Prostate gland (tissue), 2 donors: Measurements from ENCODE around the gene SGCD. TPM values are rescaled to one million over a fixed set of nuclear protein-coding genes. Genes with fewer than 3 reads are reported as not detected.

Experiments used
- DNase-seq: peaks from one replicate; pipeline ENCODE4 v3.0.0-alpha.2; 2019; ENCODE audit warnings: low spot score
- H3K27ac ChIP-seq, 2 donors: fragments of 200-600 bp; sonication (generic); 2 replicates each; pipeline ENCODE4 v1.5.1; 2017 to 2019
- H3K27me3 ChIP-seq: fragments of 200-600 bp; sonication (generic); replicated peaks from 2 replicates; pipeline ENCODE4 v1.5.1; 2019; ENCODE audit not compliant: insufficient read depth
- H3K36me3 ChIP-seq, 2 donors: fragments of 200-600 bp; sonication (generic); 1 replicate in 1 of 2; 2 replicates in 1 of 2; pipeline versions ENCODE4 v1.5.1 to v1.8.1; 2017 to 2019
- H3K4me1 ChIP-seq: fragments of 200-600 bp; sonication (generic); replicated peaks from 2 replicates; pipeline ENCODE4 v1.5.1; 2019
- H3K4me3 ChIP-seq, 2 donors: fragments of 200-600 bp; sonication (generic); 2 replicates each; pipeline ENCODE4 v1.5.1; 2017 to 2019
- H3K9me3 ChIP-seq: fragments of 200-600 bp; sonication (generic); 2 replicates; pipeline ENCODE4 v1.5.1; 2017
- CTCF ChIP-seq, 4 experiments: fragments of 200-600 bp in 2 of 4; fragments of 450-650 bp in 2 of 4; sonication (generic) in 2 of 4; IDR thresholded peaks; 1 replicate in 3 of 4; 2 replicates in 1 of 4; pipeline ENCODE4 v1.5.1; 2016 to 2019; ENCODE audit warnings: antibody characterized with exemption in 4 of 4, mild to moderate bottlenecking in 2 of 4, moderate library complexity in 2 of 4
- POLR2A ChIP-seq: fragments of 450-650 bp; IDR thresholded peaks from one replicate; pipeline ENCODE4 v1.6.1; 2016; ENCODE audit warnings: antibody characterized with exemption, mild to moderate bottlenecking
- POLR2AphosphoS5 ChIP-seq: sonication (generic); formaldehyde crosslinking; IDR thresholded peaks from one replicate; pipeline ENCODE4 v1.6.1; 2017; ENCODE audit warnings: antibody characterized with exemption
- WGBS: methylation state at CpG from one replicate; pipeline ENCODE4 v1.1.5; 2018; 5-methylcytosine and 5-hydroxymethylcytosine counted together
- intact Hi-C: fragments of 100-400 bp; cut with DNase I; formaldehyde crosslinking; loops from one replicate; pipeline ENCODE4 v1.14.2; 2022
- total RNA-seq, 2 donors: library from RNA; depleted of rRNA; stranded (reverse); fragments of >200 nt; gene quantifications; one replicate each; pipeline ENCODE4 v1.1.0, GENCODE V29; 2016

SGCD gene
- total RNA-seq, 2 donors from 2014 or later: 3.2 to 3.6 TPM

- DNase-seq: no peak
- intact Hi-C loops: no loop called here
- TF ChIP-seq POLR2AphosphoS5 (no peak), POLR2A (no peak), CTCF (IDR thresholded peaks at IDR 0.05) (no peak)
- Histone ChIP-seq H3K4me3 (no peak overlapping the region), H3K27me3 (no peaks in the 10 kb centered on the region), H3K9me3 (no peaks in the 10 kb centered on the region), H3K36me3 (no peaks in the 10 kb centered on the region), H3K27ac (no peak overlapping the region), H3K4me1 (no peaks in the 10 kb centered on the region)
- 79% methylated on average over 2 of the region's 2 CpGs for WGBS
These were observed 29.3 kb downstream of the SGCD start for GRCh38 chr5:156356238-156356637.

- no peaks in the 10 kb centered on the region for H3K9me3 ChIP-seq
- no peak overlapping the region for H3K27ac ChIP-seq
- H3K4me1 ChIP-seq: no peaks in the 10 kb centered on the region
- DNase-seq: no peak
- intact Hi-C loops: no loop called here
- no peak overlapping the region for H3K4me3 ChIP-seq
- WGBS: 81% methylated on average over 1 of the region's 1 CpG
- TF ChIP-seq POLR2AphosphoS5 (no peak), CTCF (IDR thresholded peaks at IDR 0.05) (no peak), POLR2A (no peak)
- H3K27me3 ChIP-seq: no peaks in the 10 kb centered on the region
- H3K36me3 ChIP-seq: no peaks in the 10 kb centered on the region
These were observed 32.5 kb downstream of the SGCD start for GRCh38 chr5:156359476-156359875.

- Histone ChIP-seq H3K9me3 (no peaks in the 10 kb centered on the region), H3K4me3 (no peak overlapping the region), H3K27ac (no peak overlapping the region), H3K36me3 (no peaks in the 10 kb centered on the region), H3K4me1 (no peaks in the 10 kb centered on the region), H3K27me3 (no peaks in the 10 kb centered on the region)
- TF ChIP-seq POLR2AphosphoS5 (no peak), POLR2A (no peak), CTCF (IDR thresholded peaks at IDR 0.05) (no peak)
- WGBS: 66% methylated on average over 3 of the region's 3 CpGs
- intact Hi-C loops: no loop called here
- no peak for DNase-seq
These were observed 34.6 kb downstream of the SGCD start for GRCh38 chr5:156361436-156362109.

GRCh38 chr5:156363861-156364260, 36.9 kb downstream of the SGCD start:
- 91% methylated on average over 2 of the region's 2 CpGs for WGBS
- no peaks in the 10 kb centered on the region for H3K4me1 ChIP-seq
- no peak for DNase-seq
- TF ChIP-seq POLR2AphosphoS5 (no peak), POLR2A (no peak), CTCF (IDR thresholded peaks at IDR 0.05) (no peak)
- no peak overlapping the region for H3K27ac ChIP-seq
- H3K9me3 ChIP-seq: no peaks in the 10 kb centered on the region
- intact Hi-C loops: no loop called here
- no peaks in the 10 kb centered on the region for H3K36me3 ChIP-seq
- H3K4me3 ChIP-seq: no peak overlapping the region
- H3K27me3 ChIP-seq: no peaks in the 10 kb centered on the region

- H3K27me3 ChIP-seq: no peaks in the 10 kb centered on the region
- TF ChIP-seq CTCF (IDR thresholded peaks at IDR 0.05): no peak
- H3K4me3 ChIP-seq: no peak overlapping the region
- no peak overlapping the region for H3K27ac ChIP-seq
- H3K4me1 ChIP-seq: no peaks in the 10 kb centered on the region
- H3K36me3 ChIP-seq: no peaks in the 10 kb centered on the region
- no peak for DNase-seq
- intact Hi-C loops: no loop called here
- no peaks in the 10 kb centered on the region for H3K9me3 ChIP-seq
These were observed 39.6 kb downstream of the SGCD start for GRCh38 chr5:156366521-156366920.
